Colonic mucosa (tissue), 4 donors: ENCODE results near the gene HECW1. TPM values are rescaled to one million over a fixed set of nuclear protein-coding genes. Genes with fewer than 3 reads are reported as not detected.

Experiments used
- DNase-seq: peaks from one replicate; pipeline ENCODE4 v3.0.0-alpha.2; 2020
- H3K27ac ChIP-seq: fragments of 200-600 bp; one replicate; pipeline ENCODE4 v1.8.0; 2021
- H3K27me3 ChIP-seq: fragments of 200-600 bp; one replicate; pipeline ENCODE4 v1.8.0; 2021
- H3K36me3 ChIP-seq: fragments of 200-600 bp; one replicate; pipeline ENCODE4 v1.8.0; 2021
- H3K4me1 ChIP-seq: fragments of 200-600 bp; one replicate; pipeline ENCODE4 v1.8.0; 2021; ENCODE audit warnings: mild to moderate bottlenecking
- H3K4me3 ChIP-seq: fragments of 200-600 bp; one replicate; pipeline ENCODE4 v1.8.0; 2021
- H3K9ac ChIP-seq, 2 donors: one replicate each; pipeline ENCODE4 v1.7.0; 2013; ENCODE audit warnings: control low read depth in 2 of 2, low read depth in 2 of 2, low read length in 2 of 2
- H3K9me3 ChIP-seq: fragments of 200-600 bp; one replicate; pipeline ENCODE4 v1.8.0; 2021
- CTCF ChIP-seq: fragments of 200-600 bp; IDR thresholded peaks from one replicate; pipeline ENCODE4 v1.8.0; 2022; ENCODE audit warnings: antibody characterized with exemption, mild to moderate bottlenecking
- intact Hi-C: fragments of 100-400 bp; cut with DNase I; formaldehyde crosslinking; loops from one replicate; pipeline ENCODE4 v1.14.1; 2022
- total RNA-seq, 2 donors: library from RNA; stranded (reverse); fragmentation: NEBNext Ultra II Directional in 1 of 2; extraction: Animal tissue kit (Norgen Biotek cat#: 25700) in 1 of 2; gene quantifications; one replicate each; pipeline ENCODE4 v1.2.1, GENCODE V29; 2021
- donor health status: healthy.
- donor health status: DM: no; HTN: no; CAD: no.
- donor health status: DM: no; HTN: no; CAD: no.

The HECW1 gene
- total RNA-seq, 2 donors from 2014 or later = 0.35 to 0.40 TPM

GRCh38 chr7:43083106-43083505 lies 29.3 kb upstream of the HECW1 start:
- H3K27me3 ChIP-seq = no peaks in the 10 kb centered on the region
- DNase-seq = no peak
- no peaks in the 10 kb centered on the region for H3K4me1 ChIP-seq
- TF ChIP-seq CTCF = no peak
- intact Hi-C loops = no loop called here
- H3K9me3 ChIP-seq = no peaks in the 10 kb centered on the region
- no peak overlapping the region for H3K27ac ChIP-seq
- H3K4me3 ChIP-seq = no peak overlapping the region
- H3K9ac ChIP-seq = no peak overlapping the region
- no peaks in the 10 kb centered on the region for H3K36me3 ChIP-seq

- intact Hi-C loops = no loop called here
- H3K9me3 ChIP-seq = no peaks in the 10 kb centered on the region
- H3K27me3 ChIP-seq = no peaks in the 10 kb centered on the region
- no peak overlapping the region for H3K4me3 ChIP-seq
- DNase-seq = no peak
- no peak for TF ChIP-seq CTCF
- no peaks in the 10 kb centered on the region for H3K36me3 ChIP-seq
- no peak overlapping the region for H3K27ac ChIP-seq
- H3K9ac ChIP-seq = no peak overlapping the region
- H3K4me1 ChIP-seq = no peaks in the 10 kb centered on the region
Measured at GRCh38 chr7:43085017-43085416, 27.4 kb upstream of the HECW1 start.

- H3K4me3 ChIP-seq = no peak overlapping the region
- H3K9ac ChIP-seq = no peak overlapping the region
- H3K36me3 ChIP-seq = no peaks in the 10 kb centered on the region
- no peaks in the 10 kb centered on the region for H3K9me3 ChIP-seq
- no peaks in the 10 kb centered on the region for H3K4me1 ChIP-seq
- DNase-seq = no peak
- no peak overlapping the region for H3K27ac ChIP-seq
- no peaks in the 10 kb centered on the region for H3K27me3 ChIP-seq
- intact Hi-C loops = no loop called here
- TF ChIP-seq CTCF = no peak
Measured at GRCh38 chr7:43085992-43086391, 26.5 kb upstream of the HECW1 start.

GRCh38 chr7:43092819-43093218 lies 19.6 kb upstream of the HECW1 start:
- no peaks in the 10 kb centered on the region for H3K36me3 ChIP-seq
- no peaks in the 10 kb centered on the region for H3K9me3 ChIP-seq
- intact Hi-C loops = no loop called here

GRCh38 chr7:43096875-43097274 lies 15.6 kb upstream of the HECW1 start:
- no peaks in the 10 kb centered on the region for H3K4me1 ChIP-seq
- no peak for TF ChIP-seq CTCF
- H3K27me3 ChIP-seq = no peaks in the 10 kb centered on the region
- no peak for DNase-seq
- no peaks in the 10 kb centered on the region for H3K36me3 ChIP-seq
- no peak overlapping the region for H3K27ac ChIP-seq
- no peak overlapping the region for H3K4me3 ChIP-seq
- no peak overlapping the region for H3K9ac ChIP-seq
- intact Hi-C loops = no loop called here
- H3K9me3 ChIP-seq = no peaks in the 10 kb centered on the region

More at GRCh38 chr7:43092819-43093218, 19.6 kb upstream of the HECW1 start:
- Histone ChIP-seq H3K9ac (no peak overlapping the region), H3K27me3 (no peaks in the 10 kb centered on the region), H3K27ac (no peak overlapping the region), H3K4me1 (no peaks in the 10 kb centered on the region), H3K4me3 (no peak overlapping the region)
- TF ChIP-seq CTCF = no peak
- no peak for DNase-seq

GRCh38 chr7:43099750-43100149 lies 12.7 kb upstream of the HECW1 start:
- DNase-seq = no peak
- Histone ChIP-seq H3K27ac (no peak overlapping the region), H3K9ac (no peak overlapping the region), H3K27me3 (no peaks in the 10 kb centered on the region), H3K9me3 (no peaks in the 10 kb centered on the region), H3K36me3 (no peaks in the 10 kb centered on the region), H3K4me3 (no peak overlapping the region), H3K4me1 (no peaks in the 10 kb centered on the region)
- intact Hi-C loops = no loop called here
- no peak for TF ChIP-seq CTCF
